Vagina (tissue), 2 donors: ENCODE measurements around the gene BEAN1.

Source experiments
- CTCF ChIP-seq, 3 experiments: fragments of 450-650 bp in 2 of 3; fragments of 200-600 bp in 1 of 3; sonication (generic) in 1 of 3; IDR thresholded peaks; one replicate each; pipeline ENCODE4 v1.5.1; 2017 to 2019; ENCODE audit warnings: antibody characterized with exemption in 3 of 3, mild to moderate bottlenecking in 2 of 3, moderate library complexity in 2 of 3
- POLR2A ChIP-seq, 2 donors: fragments of 450-650 bp; IDR thresholded peaks; one replicate each; pipeline ENCODE4 v1.6.1; 2017; ENCODE audit warnings: antibody characterized with exemption in 2 of 2, mild to moderate bottlenecking in 2 of 2, moderate library complexity in 2 of 2

- no peak for TF ChIP-seq CTCF (IDR thresholded peaks at IDR 0.05)
- no peak for TF ChIP-seq POLR2A (IDR thresholded peaks at IDR 0.05)
Measured at GRCh38 chr16:66423177-66423576, 3.9 kb upstream of the BEAN1 start.
